ENCODE results near the gene FBXO36.

DNA sequence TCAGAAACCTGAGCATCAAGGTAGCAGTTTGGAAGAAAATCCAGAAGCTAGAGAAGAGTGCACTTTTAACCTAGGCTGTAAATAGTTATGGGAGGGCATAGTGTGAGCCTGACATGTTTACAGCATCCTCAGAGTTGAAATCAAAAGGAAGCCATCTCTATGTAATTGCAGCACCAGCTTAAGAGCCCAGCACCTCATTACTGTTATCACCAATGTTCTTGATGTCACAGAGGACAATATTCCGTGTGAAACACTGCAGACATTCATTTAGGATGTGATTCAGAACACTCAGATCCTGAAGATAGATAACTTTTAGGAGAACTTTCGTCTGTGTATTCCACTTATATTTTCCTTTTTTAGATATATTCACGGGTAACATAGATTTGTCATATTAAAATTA, 48.1 kb downstream of the FBXO36 start:
- TF ChIP-seq, protein P1, sequence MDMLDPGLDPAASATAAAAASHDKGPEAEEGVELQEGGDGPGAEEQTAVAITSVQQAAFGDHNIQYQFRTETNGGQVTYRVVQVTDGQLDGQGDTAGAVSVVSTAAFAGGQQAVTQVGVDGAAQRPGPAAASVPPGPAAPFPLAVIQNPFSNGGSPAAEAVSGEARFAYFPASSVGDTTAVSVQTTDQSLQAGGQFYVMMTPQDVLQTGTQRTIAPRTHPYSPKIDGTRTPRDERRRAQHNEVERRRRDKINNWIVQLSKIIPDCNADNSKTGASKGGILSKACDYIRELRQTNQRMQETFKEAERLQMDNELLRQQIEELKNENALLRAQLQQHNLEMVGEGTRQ (IDR thresholded peaks at IDR 0.05) = no peak
- TF ChIP-seq, protein P2, sequence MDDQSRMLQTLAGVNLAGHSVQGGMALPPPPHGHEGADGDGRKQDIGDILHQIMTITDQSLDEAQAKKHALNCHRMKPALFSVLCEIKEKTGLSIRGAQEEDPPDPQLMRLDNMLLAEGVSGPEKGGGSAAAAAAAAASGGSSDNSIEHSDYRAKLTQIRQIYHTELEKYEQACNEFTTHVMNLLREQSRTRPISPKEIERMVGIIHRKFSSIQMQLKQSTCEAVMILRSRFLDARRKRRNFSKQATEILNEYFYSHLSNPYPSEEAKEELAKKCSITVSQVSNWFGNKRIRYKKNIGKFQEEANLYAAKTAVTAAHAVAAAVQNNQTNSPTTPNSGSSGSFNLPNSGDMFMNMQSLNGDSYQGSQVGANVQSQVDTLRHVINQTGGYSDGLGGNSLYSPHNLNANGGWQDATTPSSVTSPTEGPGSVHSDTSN (IDR thresholded peaks at IDR 0.05) = no peak
- TF ChIP-seq, protein P3, sequence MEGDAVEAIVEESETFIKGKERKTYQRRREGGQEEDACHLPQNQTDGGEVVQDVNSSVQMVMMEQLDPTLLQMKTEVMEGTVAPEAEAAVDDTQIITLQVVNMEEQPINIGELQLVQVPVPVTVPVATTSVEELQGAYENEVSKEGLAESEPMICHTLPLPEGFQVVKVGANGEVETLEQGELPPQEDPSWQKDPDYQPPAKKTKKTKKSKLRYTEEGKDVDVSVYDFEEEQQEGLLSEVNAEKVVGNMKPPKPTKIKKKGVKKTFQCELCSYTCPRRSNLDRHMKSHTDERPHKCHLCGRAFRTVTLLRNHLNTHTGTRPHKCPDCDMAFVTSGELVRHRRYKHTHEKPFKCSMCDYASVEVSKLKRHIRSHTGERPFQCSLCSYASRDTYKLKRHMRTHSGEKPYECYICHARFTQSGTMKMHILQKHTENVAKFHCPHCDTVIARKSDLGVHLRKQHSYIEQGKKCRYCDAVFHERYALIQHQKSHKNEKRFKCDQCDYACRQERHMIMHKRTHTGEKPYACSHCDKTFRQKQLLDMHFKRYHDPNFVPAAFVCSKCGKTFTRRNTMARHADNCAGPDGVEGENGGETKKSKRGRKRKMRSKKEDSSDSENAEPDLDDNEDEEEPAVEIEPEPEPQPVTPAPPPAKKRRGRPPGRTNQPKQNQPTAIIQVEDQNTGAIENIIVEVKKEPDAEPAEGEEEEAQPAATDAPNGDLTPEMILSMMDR (IDR thresholded peaks at IDR 0.05) = no peak
- TF ChIP-seq MYC (IDR thresholded peaks at IDR 0.05; ENCODE audit: borderline replicate concordance, low read length) (no peak), RAD21 (conservative IDR thresholded peaks at IDR 0.05 in 1 of 2, IDR thresholded peaks at IDR 0.05 in 1 of 2) (no peak), KDM5A (IDR thresholded peaks at IDR 0.05) (no peak), POLR2AphosphoS2 (conservative IDR thresholded peaks at IDR 0.05; ENCODE audit: low read length) (no peak), ZNF302 (CRISPR knock-in tag; IDR thresholded peaks at IDR 0.05) (no peak), GATA3 (IDR thresholded peaks at IDR 0.05; ENCODE audit: borderline replicate concordance) (no peak)
- TF ChIP-seq, protein P4, sequence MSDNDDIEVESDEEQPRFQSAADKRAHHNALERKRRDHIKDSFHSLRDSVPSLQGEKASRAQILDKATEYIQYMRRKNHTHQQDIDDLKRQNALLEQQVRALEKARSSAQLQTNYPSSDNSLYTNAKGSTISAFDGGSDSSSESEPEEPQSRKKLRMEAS (IDR thresholded peaks at IDR 0.05) = no peak

Data from A549 (cell line).